ENCODE data around the gene FBXO31. TPM values are rescaled to one million over a fixed set of nuclear protein-coding genes. Genes with fewer than 3 reads are reported as not detected.

The FBXO31 gene
- total and polyA plus RNA-seq, 2 of the 13 experiments (the other 11 are each of a cell fraction or from before 2014, with no cell fraction given): 92.4 to 101 TPM

- TF ChIP-seq, protein P1, sequence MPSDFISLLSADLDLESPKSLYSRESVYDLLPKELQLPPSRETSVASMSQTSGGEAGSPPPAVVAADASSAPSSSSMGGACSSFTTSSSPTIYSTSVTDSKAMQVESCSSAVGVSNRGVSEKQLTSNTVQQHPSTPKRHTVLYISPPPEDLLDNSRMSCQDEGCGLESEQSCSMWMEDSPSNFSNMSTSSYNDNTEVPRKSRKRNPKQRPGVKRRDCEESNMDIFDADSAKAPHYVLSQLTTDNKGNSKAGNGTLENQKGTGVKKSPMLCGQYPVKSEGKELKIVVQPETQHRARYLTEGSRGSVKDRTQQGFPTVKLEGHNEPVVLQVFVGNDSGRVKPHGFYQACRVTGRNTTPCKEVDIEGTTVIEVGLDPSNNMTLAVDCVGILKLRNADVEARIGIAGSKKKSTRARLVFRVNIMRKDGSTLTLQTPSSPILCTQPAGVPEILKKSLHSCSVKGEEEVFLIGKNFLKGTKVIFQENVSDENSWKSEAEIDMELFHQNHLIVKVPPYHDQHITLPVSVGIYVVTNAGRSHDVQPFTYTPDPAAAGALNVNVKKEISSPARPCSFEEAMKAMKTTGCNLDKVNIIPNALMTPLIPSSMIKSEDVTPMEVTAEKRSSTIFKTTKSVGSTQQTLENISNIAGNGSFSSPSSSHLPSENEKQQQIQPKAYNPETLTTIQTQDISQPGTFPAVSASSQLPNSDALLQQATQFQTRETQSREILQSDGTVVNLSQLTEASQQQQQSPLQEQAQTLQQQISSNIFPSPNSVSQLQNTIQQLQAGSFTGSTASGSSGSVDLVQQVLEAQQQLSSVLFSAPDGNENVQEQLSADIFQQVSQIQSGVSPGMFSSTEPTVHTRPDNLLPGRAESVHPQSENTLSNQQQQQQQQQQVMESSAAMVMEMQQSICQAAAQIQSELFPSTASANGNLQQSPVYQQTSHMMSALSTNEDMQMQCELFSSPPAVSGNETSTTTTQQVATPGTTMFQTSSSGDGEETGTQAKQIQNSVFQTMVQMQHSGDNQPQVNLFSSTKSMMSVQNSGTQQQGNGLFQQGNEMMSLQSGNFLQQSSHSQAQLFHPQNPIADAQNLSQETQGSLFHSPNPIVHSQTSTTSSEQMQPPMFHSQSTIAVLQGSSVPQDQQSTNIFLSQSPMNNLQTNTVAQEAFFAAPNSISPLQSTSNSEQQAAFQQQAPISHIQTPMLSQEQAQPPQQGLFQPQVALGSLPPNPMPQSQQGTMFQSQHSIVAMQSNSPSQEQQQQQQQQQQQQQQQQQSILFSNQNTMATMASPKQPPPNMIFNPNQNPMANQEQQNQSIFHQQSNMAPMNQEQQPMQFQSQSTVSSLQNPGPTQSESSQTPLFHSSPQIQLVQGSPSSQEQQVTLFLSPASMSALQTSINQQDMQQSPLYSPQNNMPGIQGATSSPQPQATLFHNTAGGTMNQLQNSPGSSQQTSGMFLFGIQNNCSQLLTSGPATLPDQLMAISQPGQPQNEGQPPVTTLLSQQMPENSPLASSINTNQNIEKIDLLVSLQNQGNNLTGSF (CRISPR knock-in tag; IDR thresholded peaks at IDR 0.05): peak; percentile 33; the same call in 1 of the 2 replicates
- TF ChIP-seq ARID2 (CRISPR knock-in tag; IDR thresholded peaks at IDR 0.05; ENCODE audit: borderline replicate concordance) (no peak), ZNF337 (CRISPR knock-in tag; IDR thresholded peaks at IDR 0.05; ENCODE audit: borderline replicate concordance, low read depth) (peak; percentile 69; the same call in 1 of the 2 replicates), DMTF1 (CRISPR knock-in tag; IDR thresholded peaks at IDR 0.05) (no peak), ZNF772 (CRISPR knock-in tag; IDR thresholded peaks at IDR 0.05) (peak; percentile 67; the same call in 1 of the 2 replicates), ZNF446 (CRISPR knock-in tag; IDR thresholded peaks at IDR 0.05) (no peak; the same call in 1 of the 2 replicates), TMF1 (CRISPR knock-in tag; IDR thresholded peaks at IDR 0.05; ENCODE audit: low read depth) (peak; percentile 98; the same call in 1 of the 2 replicates), SALL1 (CRISPR knock-in tag; IDR thresholded peaks at IDR 0.05) (peak; percentile 92), NCOA2 (CRISPR knock-in tag; IDR thresholded peaks at IDR 0.05) (peak; percentile 51), KDM5A (IDR thresholded peaks at IDR 0.05; ENCODE audit: borderline replicate concordance, low read length) (0 out of 2 replicates have a peak, but pooled peaks have one; percentile 12), AGO2 (optimal IDR thresholded peaks at IDR 0.05; ENCODE audit: low read depth, low read length) (peak; percentile 69), ERF (CRISPR knock-in tag; IDR thresholded peaks at IDR 0.05) (peak; percentile 97), ZFY (CRISPR knock-in tag; IDR thresholded peaks at IDR 0.05) (peak; percentile 92), PTBP1 (IDR thresholded peaks at IDR 0.05; ENCODE audit: low read depth, low read length, poor library complexity, severe bottlenecking) (no peak), BATF2 (CRISPR knock-in tag; IDR thresholded peaks at IDR 0.05) (peak; percentile 66), ZNF549 (CRISPR knock-in tag; IDR thresholded peaks at IDR 0.05) (peak; percentile 86; the same call in 1 of the 2 replicates), ZNF777 (CRISPR knock-in tag; IDR thresholded peaks at IDR 0.05) (no peak), ZNF616 (CRISPR knock-in tag; IDR thresholded peaks at IDR 0.05; ENCODE audit: low read depth) (peak; percentile 46; the same call in 1 of the 2 replicates), FOSL1 (CRISPR knock-in tag; IDR thresholded peaks at IDR 0.05; ENCODE audit: borderline replicate concordance) (peak; percentile 7; the same call in 1 of the 2 replicates), REPIN1 (CRISPR knock-in tag; IDR thresholded peaks at IDR 0.05; ENCODE audit: borderline replicate concordance, low read depth) (peak; percentile 98)
- TF ChIP-seq, protein P2, sequence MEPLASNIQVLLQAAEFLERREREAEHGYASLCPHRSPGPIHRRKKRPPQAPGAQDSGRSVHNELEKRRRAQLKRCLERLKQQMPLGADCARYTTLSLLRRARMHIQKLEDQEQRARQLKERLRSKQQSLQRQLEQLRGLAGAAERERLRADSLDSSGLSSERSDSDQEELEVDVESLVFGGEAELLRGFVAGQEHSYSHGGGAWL (CRISPR knock-in tag; IDR thresholded peaks at IDR 0.05): peak; percentile 86
Measured at GRCh38 chr16:87391950-87392820, 8.6 kb upstream of the FBXO31 start, which contains the start of gene MAP1LC3B (continued).

Measured in HepG2 (cell line).